ENCODE measurements around the gene PRR19. TPM values are rescaled to one million over a fixed set of nuclear protein-coding genes. Genes with fewer than 3 reads are reported as not detected.

Gene PRR19
- total and polyA plus RNA-seq, 10 of the 15 experiments (the other 5 are each of a cell fraction or from before 2014, with no cell fraction given), result 0.09 to 1.7 (median 0.73) TPM; not detected in 1

- TF ChIP-seq CTCF (IDR thresholded peaks at IDR 0.05 in 2 of 3, conservative IDR thresholded peaks at IDR 0.05 in 1 of 3; ENCODE audit: control insufficient read depth in 2 of 3, extremely low read depth in 1 of 3, insufficient read depth in 1 of 3, low read depth in 3 of 3, low read length in 3 of 3) (no peak), SUPT20H (IDR thresholded peaks at IDR 0.05; ENCODE audit: borderline replicate concordance, control insufficient read depth, low read depth, low read length) (no peak), ZNF217 (IDR thresholded peaks at IDR 0.05) (no peak), CHD4 (IDR thresholded peaks at IDR 0.05) (no peak), E2F4 (IDR thresholded peaks at IDR 0.05; ENCODE audit: low read depth, low read length) (no peak), SPI1 (IDR thresholded peaks at IDR 0.05; ENCODE audit: borderline replicate concordance, insufficient read depth, low read depth, low read length) (no peak), SREBF2 (IDR thresholded peaks at IDR 0.05; ENCODE audit: low read length) (no peak), DPF2 (IDR thresholded peaks at IDR 0.05) (no peak), SP1 (IDR thresholded peaks at IDR 0.05; ENCODE audit: low read depth, low read length) (no peak), BRCA1 (IDR thresholded peaks at IDR 0.05; ENCODE audit: low read depth, low read length) (no peak), ZNF274 (IDR thresholded peaks at IDR 0.05; ENCODE audit: insufficient read depth, insufficient read length) (no peak), RCOR1 (conservative IDR thresholded peaks at IDR 0.05; ENCODE audit: low read depth, low read length) (no peak), PAX8 (IDR thresholded peaks at IDR 0.05) (no peak), NR2F1 (conservative IDR thresholded peaks at IDR 0.05) (peak; percentile 12; the same call in 1 of the 2 replicates), ZNF207 (IDR thresholded peaks at IDR 0.05; ENCODE audit: borderline replicate concordance) (no peak), BMI1 (IDR thresholded peaks at IDR 0.05; ENCODE audit: borderline replicate concordance) (no peak), E4F1 (IDR thresholded peaks at IDR 0.05; ENCODE audit: borderline replicate concordance, partially characterized antibody) (no peak), EGR1 (IDR thresholded peaks at IDR 0.05; ENCODE audit: borderline replicate concordance in 1 of 2, low read depth in 2 of 2, low read length in 2 of 2) (peak in 1 of 2 experiments; percentile 84; a peak in 1 of 3 replicates), EZH2 (IDR thresholded peaks at IDR 0.05; ENCODE audit: borderline replicate concordance, control insufficient read depth, low read depth, low read length) (no peak), CREB1 (IDR thresholded peaks at IDR 0.05; ENCODE audit: low read depth) (0 out of 2 replicates have a peak, but pooled peaks have one; percentile 36), KAT2A (conservative IDR thresholded peaks at IDR 0.05; ENCODE audit: control insufficient read depth, low read depth, low read length) (no peak)
- TF ChIP-seq, protein P1, sequence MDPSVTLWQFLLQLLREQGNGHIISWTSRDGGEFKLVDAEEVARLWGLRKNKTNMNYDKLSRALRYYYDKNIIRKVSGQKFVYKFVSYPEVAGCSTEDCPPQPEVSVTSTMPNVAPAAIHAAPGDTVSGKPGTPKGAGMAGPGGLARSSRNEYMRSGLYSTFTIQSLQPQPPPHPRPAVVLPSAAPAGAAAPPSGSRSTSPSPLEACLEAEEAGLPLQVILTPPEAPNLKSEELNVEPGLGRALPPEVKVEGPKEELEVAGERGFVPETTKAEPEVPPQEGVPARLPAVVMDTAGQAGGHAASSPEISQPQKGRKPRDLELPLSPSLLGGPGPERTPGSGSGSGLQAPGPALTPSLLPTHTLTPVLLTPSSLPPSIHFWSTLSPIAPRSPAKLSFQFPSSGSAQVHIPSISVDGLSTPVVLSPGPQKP (IDR thresholded peaks at IDR 0.05; ENCODE audit: low read depth, low read length), result no peak
- TF ChIP-seq, protein P2, sequence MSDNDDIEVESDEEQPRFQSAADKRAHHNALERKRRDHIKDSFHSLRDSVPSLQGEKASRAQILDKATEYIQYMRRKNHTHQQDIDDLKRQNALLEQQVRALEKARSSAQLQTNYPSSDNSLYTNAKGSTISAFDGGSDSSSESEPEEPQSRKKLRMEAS (IDR thresholded peaks at IDR 0.05; ENCODE audit: low read depth, low read length), result no peak
These were observed 17.8 kb upstream of the PRR19 start (continued) for GRCh38 chr19:42284066-42284501.

Measured in GM12878 (cell line).